Measurements from ENCODE around the gene GPR146. TPM values are rescaled to one million over a fixed set of nuclear protein-coding genes. Genes with fewer than 3 reads are reported as not detected.
"Not testable (repeated sequence)": the region's sequence is repeated elsewhere in the genome, so short reads cannot be mapped to it uniquely, and the experiment has no call there.

GPR146 gene
- total RNA-seq, 4 donors from 2014 or later = 26.9 to 61.7 (median 39.0) TPM

GRCh38 chr7:1070544-1071011 lies 26.2 kb downstream of the GPR146 start:
- 94% methylated on average over 41 to 42 of the region's 42 CpGs for WGBS, 2 donors
- DNase-seq (ENCODE audit: low spot score in 2 of 2) = no peak
- H3K4me3 ChIP-seq (ENCODE audit: low read depth, poor library complexity, severe bottlenecking) = no peak overlapping the region
- no peak for TF ChIP-seq POLR2A (IDR thresholded peaks at IDR 0.05)
- no peak for TF ChIP-seq CTCF (IDR thresholded peaks at IDR 0.05)
- intact Hi-C loops (cut with DNase I; ENCODE audit: low total_unique reads) = no loop called here

DNA sequence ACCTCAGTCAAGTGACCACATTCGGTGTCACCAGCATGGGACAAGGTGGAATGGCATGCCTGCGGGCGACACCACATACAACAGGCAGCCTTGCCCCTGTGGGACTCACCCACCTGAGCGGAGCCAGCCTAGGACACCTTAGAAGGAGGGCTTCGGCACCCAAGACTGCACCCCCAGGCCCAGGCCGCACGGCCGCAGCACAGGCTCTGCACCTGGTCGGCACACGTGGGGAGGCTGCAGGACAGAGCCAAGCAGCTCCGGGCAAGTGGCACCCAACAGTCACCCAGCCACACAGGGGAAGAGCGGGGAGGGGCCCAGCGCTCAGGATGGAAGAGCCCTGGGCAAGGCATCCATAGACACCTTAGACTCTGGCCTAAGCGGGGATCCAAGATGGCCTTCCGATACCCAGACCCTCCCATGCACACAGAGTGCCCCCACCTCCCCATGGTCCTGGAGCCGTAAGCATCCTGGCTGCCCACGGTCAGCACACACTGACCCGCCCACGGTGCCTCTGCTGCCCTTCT lies 27.4 kb downstream of the GPR146 start:
- no peak for DNase-seq (ENCODE audit: low spot score in 2 of 2)
- 92 to 95% methylated on average over 13 to 15 of the region's 19 CpGs for WGBS, 2 donors
- no peak for TF ChIP-seq POLR2A (IDR thresholded peaks at IDR 0.05)
- no peak overlapping the region for H3K4me3 ChIP-seq (ENCODE audit: low read depth, poor library complexity, severe bottlenecking)
- intact Hi-C loops (cut with DNase I; ENCODE audit: low total_unique reads) = no loop called here

DNA sequence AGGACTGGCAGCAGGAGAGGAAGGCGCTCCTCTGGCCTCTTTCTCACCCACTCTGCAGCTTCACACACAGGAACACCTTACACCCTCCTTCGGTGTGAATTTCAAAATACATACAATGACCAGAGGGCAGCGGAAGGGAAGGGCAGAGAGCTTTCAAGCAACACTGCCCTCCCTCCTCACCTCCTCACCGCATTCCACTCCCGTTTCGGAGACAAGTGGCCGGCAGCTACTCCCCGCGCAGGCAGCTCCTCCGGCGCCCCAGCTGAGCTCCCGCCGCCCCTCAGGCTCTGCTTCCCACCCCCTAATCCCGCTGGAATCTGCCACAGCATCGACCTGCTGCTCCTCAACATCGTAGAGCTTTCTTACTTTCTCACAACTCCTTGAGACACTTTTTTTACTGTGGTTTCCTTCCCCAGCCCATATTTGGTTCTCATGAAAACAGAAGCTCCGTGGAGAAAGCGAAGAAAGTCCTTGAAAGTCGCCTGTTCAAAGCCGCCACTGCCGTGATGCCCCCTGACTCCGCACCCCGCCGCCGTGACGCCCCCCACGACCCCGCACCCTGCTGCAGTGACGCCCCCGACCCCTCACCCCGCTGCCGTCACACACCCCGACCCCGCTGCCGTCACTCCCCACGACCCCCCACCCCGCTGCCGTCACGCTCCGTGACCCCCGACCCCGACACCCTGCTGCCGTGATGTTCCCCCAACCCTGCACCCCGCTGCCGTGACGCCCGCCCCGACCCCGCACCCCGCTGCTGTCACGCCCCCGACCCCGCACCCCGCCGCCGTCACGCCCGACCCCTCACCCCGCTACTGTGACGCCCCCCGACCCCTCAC lies 29.0 kb downstream of the GPR146 start:
- WGBS, 2 donors = 83 to 84% methylated on average over 41 to 50 of the region's 61 CpGs

GRCh38 chr7:1074018-1074417 lies 29.7 kb downstream of the GPR146 start:
- H3K4me3 ChIP-seq (ENCODE audit: low read depth, poor library complexity, severe bottlenecking); intact Hi-C loops (cut with DNase I; ENCODE audit: low total_unique reads); DNase-seq (ENCODE audit: low spot score in 2 of 2): not testable (repeated sequence)
- 90 to 95% methylated on average over 7 to 11 of the region's 43 CpGs for WGBS, 2 donors

More for the DNA sequence above, 29.0 kb downstream of the GPR146 start:
- TF ChIP-seq CTCF (IDR thresholded peaks at IDR 0.05) (no peak), POLR2A (IDR thresholded peaks at IDR 0.05) (no peak)
- no peak for DNase-seq (ENCODE audit: low spot score in 2 of 2)
- intact Hi-C loops (cut with DNase I; ENCODE audit: low total_unique reads) = no loop called here
- no peak overlapping the region for H3K4me3 ChIP-seq (ENCODE audit: low read depth, poor library complexity, severe bottlenecking)

- WGBS, 2 donors = 87 to 89% methylated on average over 29 to 30 of the region's 30 CpGs
- intact Hi-C loops (cut with DNase I; ENCODE audit: low total_unique reads) = no loop called here
- TF ChIP-seq POLR2A (IDR thresholded peaks at IDR 0.05) = no peak
- TF ChIP-seq CTCF (IDR thresholded peaks at IDR 0.05) = no peak
- no peak overlapping the region for H3K4me3 ChIP-seq (ENCODE audit: low read depth, poor library complexity, severe bottlenecking)
- DNase-seq (ENCODE audit: low spot score in 2 of 2) = no peak
Measured at GRCh38 chr7:1074593-1075431, 30.5 kb downstream of the GPR146 start.

- no peak overlapping the region for H3K4me3 ChIP-seq (ENCODE audit: low read depth, poor library complexity, severe bottlenecking)
Measured at GRCh38 chr7:1076184-1077072, 32.1 kb downstream of the GPR146 start.

More at GRCh38 chr7:1076184-1077072, 32.1 kb downstream of the GPR146 start:
- intact Hi-C loops (cut with DNase I; ENCODE audit: low total_unique reads) = no loop called here
- no peak for TF ChIP-seq POLR2A (IDR thresholded peaks at IDR 0.05)
- TF ChIP-seq CTCF (IDR thresholded peaks at IDR 0.05) = no peak
- DNase-seq (ENCODE audit: low spot score in 2 of 2) = no peak
- 35 to 56% methylated on average over 19 to 24 of the region's 27 CpGs for WGBS, 2 donors

Measured in lower leg skin (tissue), 4 donors.